Measurements from ENCODE around the gene CNP.

DNA sequence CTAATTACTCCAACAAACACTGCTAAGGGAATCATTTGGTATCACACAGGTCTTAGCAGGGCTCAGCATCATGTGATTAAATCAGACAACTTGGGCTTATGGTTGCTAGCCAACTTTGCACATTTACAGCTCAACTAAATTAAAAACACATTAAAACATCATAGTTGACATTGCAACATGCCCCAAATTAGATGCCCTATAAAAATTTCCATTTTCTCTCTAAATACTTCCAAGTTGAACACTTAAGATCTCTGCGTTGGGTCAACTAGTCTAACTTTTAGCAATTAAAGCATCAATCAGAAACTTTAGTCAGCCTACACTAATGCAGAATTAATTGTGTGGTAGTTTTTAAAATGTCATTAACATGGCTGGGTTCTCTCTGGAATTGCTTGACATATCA, 38.6 kb downstream of the CNP start:
- TF ChIP-seq, protein P1, sequence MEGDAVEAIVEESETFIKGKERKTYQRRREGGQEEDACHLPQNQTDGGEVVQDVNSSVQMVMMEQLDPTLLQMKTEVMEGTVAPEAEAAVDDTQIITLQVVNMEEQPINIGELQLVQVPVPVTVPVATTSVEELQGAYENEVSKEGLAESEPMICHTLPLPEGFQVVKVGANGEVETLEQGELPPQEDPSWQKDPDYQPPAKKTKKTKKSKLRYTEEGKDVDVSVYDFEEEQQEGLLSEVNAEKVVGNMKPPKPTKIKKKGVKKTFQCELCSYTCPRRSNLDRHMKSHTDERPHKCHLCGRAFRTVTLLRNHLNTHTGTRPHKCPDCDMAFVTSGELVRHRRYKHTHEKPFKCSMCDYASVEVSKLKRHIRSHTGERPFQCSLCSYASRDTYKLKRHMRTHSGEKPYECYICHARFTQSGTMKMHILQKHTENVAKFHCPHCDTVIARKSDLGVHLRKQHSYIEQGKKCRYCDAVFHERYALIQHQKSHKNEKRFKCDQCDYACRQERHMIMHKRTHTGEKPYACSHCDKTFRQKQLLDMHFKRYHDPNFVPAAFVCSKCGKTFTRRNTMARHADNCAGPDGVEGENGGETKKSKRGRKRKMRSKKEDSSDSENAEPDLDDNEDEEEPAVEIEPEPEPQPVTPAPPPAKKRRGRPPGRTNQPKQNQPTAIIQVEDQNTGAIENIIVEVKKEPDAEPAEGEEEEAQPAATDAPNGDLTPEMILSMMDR (conservative IDR thresholded peaks at IDR 0.05 in 1 of 2, IDR thresholded peaks at IDR 0.05 in 1 of 2; ENCODE audit: low read depth in 1 of 2, low read length in 2 of 2), result no peak
- TF ChIP-seq EZH2 (IDR thresholded peaks at IDR 0.05; ENCODE audit: low read length, missing control alignments), result no peak

Measured in fibroblast of lung (primary cell).